HEK293T (cell line): ENCODE data around the gene SIX3.

Source experiments
- ARNT ChIP-seq: fragments of 450-650 bp; IDR thresholded peaks from 2 replicates; pipeline ENCODE4 v1.6.1; 2017; ENCODE audit warnings: mild to moderate bottlenecking
- BHLHE40 ChIP-seq: fragments of 450-650 bp; IDR thresholded peaks from 2 replicates; pipeline ENCODE4 v1.6.1; 2016; ENCODE audit warnings: mild to moderate bottlenecking, moderate library complexity, borderline replicate concordance
- FOXA1 ChIP-seq: fragments of 450-650 bp; IDR thresholded peaks from 2 replicates; pipeline ENCODE4 v1.6.1; 2016; ENCODE audit warnings: mild to moderate bottlenecking
- FOXK2 ChIP-seq: fragments of 450-650 bp; IDR thresholded peaks from 2 replicates; pipeline ENCODE4 v1.6.1; 2016; ENCODE audit warnings: mild to moderate bottlenecking
- HDGF ChIP-seq: fragments of 450-650 bp; IDR thresholded peaks from 2 replicates; pipeline ENCODE4 v1.6.1; 2017; ENCODE audit warnings: antibody characterized with exemption, borderline replicate concordance
- L3MBTL2 ChIP-seq: fragments of 450-650 bp; conservative IDR thresholded peaks from 2 replicates; pipeline ENCODE4 v1.6.1; 2016; ENCODE audit warnings: mild to moderate bottlenecking
- SP1 ChIP-seq: fragments of 450-650 bp; IDR thresholded peaks from 2 replicates; pipeline ENCODE4 v1.6.1; 2017
- SUZ12 ChIP-seq: fragments of 450-650 bp; IDR thresholded peaks from 2 replicates; pipeline ENCODE4 v1.6.1; 2016; ENCODE audit warnings: mild to moderate bottlenecking
- TARDBP ChIP-seq: fragments of 450-650 bp; IDR thresholded peaks from 2 replicates; pipeline ENCODE4 v1.6.1; 2016
- TF ChIP-seq, protein P1 (sequence below): fragments of 450-650 bp; IDR thresholded peaks from 2 replicates; pipeline ENCODE4 v1.6.1; 2016

GRCh38 chr2:44980751-44981713, 39.5 kb downstream of the SIX3 start:
- TF ChIP-seq TARDBP (no peak), SUZ12 (no peak), L3MBTL2 (no peak), SP1 (no peak), ARNT (no peak), HDGF (no peak), FOXK2 (no peak), FOXA1 (no peak), BHLHE40 (no peak)
- TF ChIP-seq, protein P1, sequence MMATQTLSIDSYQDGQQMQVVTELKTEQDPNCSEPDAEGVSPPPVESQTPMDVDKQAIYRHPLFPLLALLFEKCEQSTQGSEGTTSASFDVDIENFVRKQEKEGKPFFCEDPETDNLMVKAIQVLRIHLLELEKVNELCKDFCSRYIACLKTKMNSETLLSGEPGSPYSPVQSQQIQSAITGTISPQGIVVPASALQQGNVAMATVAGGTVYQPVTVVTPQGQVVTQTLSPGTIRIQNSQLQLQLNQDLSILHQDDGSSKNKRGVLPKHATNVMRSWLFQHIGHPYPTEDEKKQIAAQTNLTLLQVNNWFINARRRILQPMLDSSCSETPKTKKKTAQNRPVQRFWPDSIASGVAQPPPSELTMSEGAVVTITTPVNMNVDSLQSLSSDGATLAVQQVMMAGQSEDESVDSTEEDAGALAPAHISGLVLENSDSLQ, result no peak
